Caco-2 (cell line): ENCODE measurements around the gene RRP1B. TPM values are rescaled to one million over a fixed set of nuclear protein-coding genes. Genes with fewer than 3 reads are reported as not detected.

Experiments used
- BruUV-seq: library from RNA; stranded (reverse); fragments of 400-500 nt; replicated peaks from 2 replicates; lab custom pipeline; 2021; lab: Mats Ljungman, UMichigan
- CTCF ChIA-PET: fragments of 300-600 bp; sonication (Branson Sonifier 250); formaldehyde crosslinking; loops from one replicate; lab custom pipeline; 2022; ENCODE audit warnings: antibody characterized with exemption; lab: Charles Lee
- POLR2A ChIA-PET: fragments of 300-600 bp; sonication (Branson Sonifier 250); formaldehyde crosslinking; loops from one replicate; lab custom pipeline; 2022; ENCODE audit warnings: antibody characterized with exemption; lab: Charles Lee
- DNase-seq, 2 experiments: peaks; one replicate each; pipeline versions ENCODE4 v3.0.0 to v3.0.0-alpha.2; 2020 to 2022
- H3K27me3 ChIP-seq: replicated peaks from 2 replicates; pipeline ENCODE4 v1.6.0; 2011; ENCODE audit warnings: low read length; ENCODE audit not compliant: control insufficient read depth, insufficient read depth
- H3K36me3 ChIP-seq: 2 replicates; pipeline ENCODE4 v1.5.1; 2011; ENCODE audit warnings: low read length; ENCODE audit not compliant: control insufficient read depth, insufficient read depth
- H3K4me1 ChIP-seq: fragments of 250-450 bp; sonication (Bioruptor Pico); 2 replicates; pipeline ENCODE4 v1.5.1; 2020; ENCODE audit warnings: mild to moderate bottlenecking
- H3K4me3 ChIP-seq: 2 replicates; pipeline ENCODE4 v1.5.1; 2011; ENCODE audit warnings: low read depth, mild to moderate bottlenecking, control low read depth, low read length
- H3K9me3 ChIP-seq: fragments of 250-450 bp; sonication (Bioruptor Pico); 2 replicates; pipeline ENCODE4 v1.5.1; 2020; ENCODE audit warnings: mild to moderate bottlenecking, moderate library complexity
- H3K27ac Mint-ChIP-seq: one replicate; pipeline ENCODE4 v1.8.0; 2022; ENCODE audit warnings: mixed read lengths; ENCODE audit not compliant: unreplicated experiment
- H3K27me3 Mint-ChIP-seq: one replicate; pipeline ENCODE4 v1.8.0; 2022; ENCODE audit warnings: mixed read lengths; ENCODE audit not compliant: insufficient read depth, unreplicated experiment
- H3K36me3 Mint-ChIP-seq: one replicate; pipeline ENCODE4 v1.8.0; 2022; ENCODE audit warnings: mild to moderate bottlenecking, mixed read lengths; ENCODE audit not compliant: insufficient read depth, unreplicated experiment
- H3K4me1 Mint-ChIP-seq: one replicate; pipeline ENCODE4 v1.8.0; 2022; ENCODE audit warnings: low read depth, mixed read lengths; ENCODE audit not compliant: unreplicated experiment
- H3K4me3 Mint-ChIP-seq: one replicate; pipeline ENCODE4 v1.8.0; 2022; ENCODE audit warnings: mild to moderate bottlenecking, moderate library complexity, mixed read lengths; ENCODE audit not compliant: unreplicated experiment
- H3K9me3 Mint-ChIP-seq: one replicate; pipeline ENCODE4 v1.8.0; 2022; ENCODE audit warnings: mixed read lengths; ENCODE audit not compliant: unreplicated experiment
- CTCF ChIP-seq, 2 experiments: fragments of 200-600 bp in 1 of 2; IDR thresholded peaks; 1 replicate in 1 of 2; 2 replicates in 1 of 2; pipeline versions ENCODE4 v1.5.1 to v1.8.0; 2011 to 2022; ENCODE audit warnings: antibody characterized with exemption in 1 of 2, control low read depth in 1 of 2, inconsistent platforms in 1 of 2, low read depth in 1 of 2, low read length in 1 of 2, mild to moderate bottlenecking in 1 of 2, moderate library complexity in 1 of 2; ENCODE audit not compliant: insufficient read depth in 1 of 2, severe bottlenecking in 1 of 2, unreplicated experiment in 1 of 2
- intact Hi-C: fragments of 100-400 bp; cut with micrococcal nuclease; formaldehyde crosslinking; loops from one replicate; pipeline ENCODE4 v1.10.0; 2022; ENCODE audit not compliant: unreplicated experiment
- total RNA-seq: library from RNA; stranded (reverse); gene quantifications from 2 replicates; pipeline ENCODE4 v1.2.3, GENCODE V29; 2022

RRP1B gene
- total RNA-seq, 1 experiment from 2014 or later, result 49.5 TPM

- H3K4me3 Mint-ChIP-seq, result no peak overlapping the region
- no peaks in the 10 kb centered on the region for H3K27me3 Mint-ChIP-seq
- H3K9me3 Mint-ChIP-seq, result no peaks in the 10 kb centered on the region
- intact Hi-C loops, result loop anchor here (1.0 to 5.0 kb wide), 4 partner anchors 19 to 723 kb away; no protein-coding TSS in a partner anchor
- H3K36me3 Mint-ChIP-seq, result peaks cover 10% of the 10 kb centered on the region
- peak; percentile 72 to 77 for DNase-seq
- Histone ChIP-seq H3K4me3 (no peak overlapping the region), H3K27me3 (no peaks in the 10 kb centered on the region), H3K9me3 (no peaks in the 10 kb centered on the region), H3K4me1 (peaks cover 32% of the 10 kb centered on the region), H3K36me3 (no peaks in the 10 kb centered on the region; the same call in 1 of the 2 replicates)
- ChIA-PET POLR2A (interaction anchor here (1.0 to 1.2 kb wide), 2 partner anchors 34 to 302 kb away, joined by 3 to 4 read pairs; no protein-coding TSS in a partner anchor), CTCF (interaction anchor here (0.9 to 2.1 kb wide), 4 partner anchors 18 to 304 kb away, joined by 5 to 11 read pairs (median 6); no protein-coding TSS in a partner anchor)
- peaks cover 25% of the 10 kb centered on the region for H3K4me1 Mint-ChIP-seq
- TF ChIP-seq CTCF (IDR thresholded peaks at IDR 0.05; ENCODE audit: insufficient read depth in 1 of 2, low read depth in 1 of 2, low read length in 1 of 2, severe bottlenecking in 1 of 2, unreplicated experiment in 1 of 2), result peak; percentile 48 to 52
- H3K27ac Mint-ChIP-seq, result peak overlapping the region; percentile 87
- no TSS peak for BruUV-seq
These were observed 14.0 kb upstream of the RRP1B start for GRCh38 chr21:43645136-43645891.

DNA sequence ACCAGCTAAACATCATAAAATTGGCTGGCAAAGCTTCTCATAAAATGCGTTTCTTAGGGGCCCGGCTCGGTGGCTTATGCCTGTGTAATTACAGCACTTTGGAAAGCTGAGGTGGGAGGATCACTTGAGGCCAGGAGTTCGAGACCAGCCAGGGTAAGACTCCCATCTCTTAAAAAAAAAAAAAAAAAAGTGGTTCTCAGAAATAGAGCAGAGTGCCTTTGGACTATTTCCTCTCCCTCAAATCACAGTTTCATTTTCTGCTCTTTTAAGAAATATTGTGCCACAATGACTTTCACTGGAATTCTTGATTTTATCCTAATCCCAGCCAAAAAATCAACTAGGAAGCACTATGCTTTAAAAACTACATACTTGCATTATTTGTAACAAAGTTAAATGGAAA lies 13.4 kb upstream of the RRP1B start:
- no peaks in the 10 kb centered on the region for H3K27me3 ChIP-seq
- H3K36me3 ChIP-seq, result no peaks in the 10 kb centered on the region; the same call in 1 of the 2 replicates
- H3K4me3 ChIP-seq, result no peak overlapping the region
- no peak for TF ChIP-seq CTCF (IDR thresholded peaks at IDR 0.05; ENCODE audit: insufficient read depth in 1 of 2, low read depth in 1 of 2, low read length in 1 of 2, severe bottlenecking in 1 of 2, unreplicated experiment in 1 of 2)
- TSS peak; percentile 93 for BruUV-seq
- Mint-ChIP-seq H3K27me3 (no peaks in the 10 kb centered on the region), H3K27ac (peak overlapping the region; percentile 87), H3K4me3 (no peak overlapping the region), H3K36me3 (peaks cover 10% of the 10 kb centered on the region), H3K9me3 (no peaks in the 10 kb centered on the region), H3K4me1 (peaks cover 23% of the 10 kb centered on the region)
- H3K9me3 ChIP-seq, result no peaks in the 10 kb centered on the region
- no peak for DNase-seq
- ChIA-PET CTCF (interaction anchor here (0.6 to 2.1 kb wide), 6 partner anchors 10 to 305 kb away, joined by 3 to 11 read pairs (median 5); no protein-coding TSS in a partner anchor), POLR2A (interaction anchor here (0.7 to 1.2 kb wide), 3 partner anchors 35 to 303 kb away, joined by 3 to 6 read pairs (median 4); no protein-coding TSS in a partner anchor)
- intact Hi-C loops, result loop anchor here (1.0 to 5.0 kb wide), 4 partner anchors 19 to 724 kb away; no protein-coding TSS in a partner anchor
- peaks cover 25% of the 10 kb centered on the region for H3K4me1 ChIP-seq

DNA sequence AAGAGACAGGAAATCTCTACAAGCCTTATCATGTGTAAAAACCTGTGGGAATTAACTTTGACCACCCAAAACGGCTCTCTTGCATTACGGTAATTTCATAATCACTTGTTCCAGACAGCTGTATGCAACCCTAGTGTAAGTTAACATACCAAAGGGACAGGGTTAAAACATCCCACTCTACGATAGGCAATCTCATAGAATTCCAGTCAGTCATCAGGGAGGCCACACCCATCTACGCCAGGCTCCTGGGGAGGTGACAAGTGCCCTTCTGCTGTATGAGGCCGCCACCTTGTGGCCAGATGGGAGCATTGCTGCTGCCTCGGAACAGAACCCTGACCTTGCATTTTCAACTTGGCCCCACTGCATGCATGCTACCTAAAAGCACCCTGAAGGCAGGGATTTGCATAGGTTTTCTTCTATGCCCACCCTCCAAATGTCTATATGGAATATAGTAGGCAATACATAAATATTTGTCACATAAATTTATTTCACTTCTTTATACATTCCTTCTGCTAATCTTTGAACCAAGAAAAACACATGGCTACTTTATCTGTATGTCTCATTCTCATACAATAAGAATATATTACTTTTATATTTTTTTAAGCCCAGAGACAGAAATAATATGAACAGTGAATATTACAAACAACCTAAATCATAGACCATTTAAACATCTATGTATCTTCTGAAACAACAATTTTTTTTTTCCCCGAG lies 12.7 kb upstream of the RRP1B start:
- ChIA-PET POLR2A (interaction anchor here (0.7 kb wide), 1 partner anchor 89 kb away, joined by 6 read pairs; no protein-coding TSS in a partner anchor), CTCF (interaction anchor here (0.6 to 2.1 kb wide), 5 partner anchors 9 to 305 kb away, joined by 3 to 11 read pairs (median 5); no protein-coding TSS in a partner anchor)
- no TSS peak for BruUV-seq
- Histone ChIP-seq H3K27me3 (no peaks in the 10 kb centered on the region), H3K4me3 (no peak overlapping the region), H3K36me3 (no peaks in the 10 kb centered on the region; the same call in 1 of the 2 replicates), H3K9me3 (no peaks in the 10 kb centered on the region), H3K4me1 (peaks cover 24% of the 10 kb centered on the region)
- Mint-ChIP-seq H3K36me3 (peaks cover 6% of the 10 kb centered on the region), H3K4me3 (no peak overlapping the region), H3K27ac (peak overlapping the region; percentile 87), H3K27me3 (no peaks in the 10 kb centered on the region), H3K4me1 (peaks cover 23% of the 10 kb centered on the region), H3K9me3 (no peaks in the 10 kb centered on the region)
- intact Hi-C loops, result loop anchor here (5.0 kb wide), 2 partner anchors 304 to 724 kb away; no protein-coding TSS in a partner anchor
- peak; percentile 93 for DNase-seq
- TF ChIP-seq CTCF (IDR thresholded peaks at IDR 0.05; ENCODE audit: insufficient read depth in 1 of 2, low read depth in 1 of 2, low read length in 1 of 2, severe bottlenecking in 1 of 2, unreplicated experiment in 1 of 2), result peak; percentile 92 to 96
